Endothelial cell of umbilical vein (primary cell): Measurements from ENCODE around the gene CCHCR1. TPM values are rescaled to one million over a fixed set of nuclear protein-coding genes. Genes with fewer than 3 reads are reported as not detected.

Source experiments
- BruUV-seq: library from RNA; stranded (reverse); fragments of 400-500 nt; replicated peaks from 2 replicates; lab custom pipeline; 2021; lab: Mats Ljungman, UMichigan
- CTCF ChIA-PET: fragments of 300-600, 350-600 bp; sonication (Branson Sonifier 250); formaldehyde crosslinking; loops from one replicate; lab custom pipeline; 2021; ENCODE audit warnings: antibody characterized with exemption, inconsistent platforms; lab: Charles Lee
- POLR2A ChIA-PET: fragments of 300-600, 350-600 bp; sonication (Branson Sonifier 250); formaldehyde crosslinking; loops from one replicate; lab custom pipeline; 2021; ENCODE audit warnings: antibody characterized with exemption, inconsistent platforms; lab: Charles Lee
- DNase-seq: peaks from one replicate; pipeline ENCODE4 v3.0.0-alpha.2; 2011; ENCODE audit warnings: low read depth, low spot score
- FAIRE-seq: peaks from 2 replicates; lab custom pipeline; 2011; peaks lifted over from hg19 to GRCh38; lab: Jason Lieb, UNC
- H2AFZ ChIP-seq: 2 replicates; pipeline ENCODE4 v1.6.0; 2012; ENCODE audit warnings: low read depth, low read length, control low read depth, inconsistent platforms
- H3K27ac ChIP-seq: 2 replicates; pipeline ENCODE4 v1.5.1; 2011; ENCODE audit warnings: low read depth, mild to moderate bottlenecking, control low read depth, low read length, moderate library complexity; ENCODE audit not compliant: insufficient read depth
- H3K27me3 ChIP-seq, 2 experiments: 2 replicates each; pipeline versions ENCODE4 v1.6.0 to v1.6.1; 2011; ENCODE audit warnings: low read length in 2 of 2, mixed read lengths in 1 of 2; ENCODE audit not compliant: control insufficient read depth in 2 of 2, insufficient read depth in 2 of 2
- H3K36me3 ChIP-seq, 2 experiments: 2 replicates in 1 of 2; 3 replicates in 1 of 2; pipeline ENCODE4 v1.5.1; 2011; ENCODE audit warnings: low read length in 2 of 2, mild to moderate bottlenecking in 1 of 2, moderate library complexity in 1 of 2; ENCODE audit not compliant: control insufficient read depth in 2 of 2, insufficient read depth in 2 of 2; ENCODE audit errors: extremely low read depth in 1 of 2
- H3K4me1 ChIP-seq: 3 replicates; pipeline ENCODE4 v1.5.1; 2011; ENCODE audit warnings: mild to moderate bottlenecking, low read length; ENCODE audit not compliant: control insufficient read depth, insufficient read depth; ENCODE audit errors: extremely low read depth
- H3K4me2 ChIP-seq: 2 replicates; pipeline ENCODE4 v1.6.1; 2011; ENCODE audit warnings: low read length, control low read depth, mixed read lengths; ENCODE audit not compliant: insufficient read depth
- H3K4me3 ChIP-seq, 3 experiments: fragments of 200-600 bp in 1 of 3; sonication (generic), shearing (Covaris generic) in 1 of 3; replicated peaks in 1 of 3; 2 replicates each; pipeline ENCODE4 v1.5.1; 2011 to 2016; ENCODE audit warnings: control low read depth in 3 of 3, low read length in 3 of 3, mild to moderate bottlenecking in 2 of 3, inconsistent platforms in 1 of 3, low read depth in 1 of 3, moderate library complexity in 1 of 3; ENCODE audit not compliant: insufficient read depth in 1 of 3
- H3K79me2 ChIP-seq: 2 replicates; pipeline ENCODE4 v1.6.0; 2012; ENCODE audit warnings: low read length, inconsistent platforms; ENCODE audit not compliant: control insufficient read depth, insufficient read depth
- H3K9ac ChIP-seq: replicated peaks from 2 replicates; pipeline ENCODE3; 2011; ENCODE audit warnings: low read length, control low read depth; ENCODE audit not compliant: insufficient read depth; ENCODE audit errors: extremely low read depth
- H3K9me1 ChIP-seq: replicated peaks from 3 replicates; pipeline ENCODE4 v1.6.0; 2011; ENCODE audit warnings: mild to moderate bottlenecking, low read length; ENCODE audit not compliant: control insufficient read depth, insufficient read depth; ENCODE audit errors: extremely low read depth
- H3K9me3 ChIP-seq: replicated peaks from 2 replicates; pipeline ENCODE4 v1.5.1; 2012; ENCODE audit warnings: low read length, inconsistent platforms; ENCODE audit not compliant: control insufficient read depth, insufficient read depth
- H4K20me1 ChIP-seq: replicated peaks from 2 replicates; pipeline ENCODE3; 2011; ENCODE audit warnings: mild to moderate bottlenecking, low read length; ENCODE audit not compliant: control insufficient read depth, insufficient read depth; ENCODE audit errors: extremely low read depth
- EZH2 ChIP-seq: IDR thresholded peaks from 2 replicates; pipeline ENCODE4 v1.6.1; 2012; ENCODE audit warnings: borderline replicate concordance, low read depth, mild to moderate bottlenecking, moderate library complexity, low read length, inconsistent platforms; ENCODE audit not compliant: severe bottlenecking
- FOS ChIP-seq: IDR thresholded peaks from 2 replicates; pipeline ENCODE4 v1.6.1; 2011; ENCODE audit warnings: mild to moderate bottlenecking, low read length, moderate library complexity, borderline replicate concordance; ENCODE audit not compliant: insufficient read depth
- GATA2 ChIP-seq: IDR thresholded peaks from 2 replicates; pipeline ENCODE4 v1.7.0; 2011; ENCODE audit warnings: low read depth, mild to moderate bottlenecking, moderate library complexity, mixed read lengths, low read length; ENCODE audit not compliant: insufficient read length, insufficient read depth
- JUN ChIP-seq: IDR thresholded peaks from 2 replicates; pipeline ENCODE4 v1.6.1; 2011; ENCODE audit warnings: borderline replicate concordance, low read depth; ENCODE audit not compliant: insufficient read length, insufficient read depth
- MAX ChIP-seq: IDR thresholded peaks from 2 replicates; pipeline ENCODE4 v1.6.1; 2011; ENCODE audit not compliant: insufficient read depth, insufficient read length
- MYC ChIP-seq: IDR thresholded peaks from one replicate; pipeline ENCODE4 v1.6.1; 2011; ENCODE audit warnings: mild to moderate bottlenecking, low read depth, low read length
- POLR2A ChIP-seq: IDR thresholded peaks from 2 replicates; pipeline ENCODE4 v1.6.1; 2012; ENCODE audit warnings: low read depth, mild to moderate bottlenecking, control low read depth, low read length
- POLR2AphosphoS5 ChIP-seq: IDR thresholded peaks from 2 replicates; pipeline ENCODE4 v1.6.1; 2012; ENCODE audit warnings: low read depth, mild to moderate bottlenecking, control low read depth, low read length, moderate library complexity; ENCODE audit not compliant: insufficient read depth
- dilution Hi-C: fragments of 300-500 bp; cut with MboI; formaldehyde crosslinking; loops from one replicate; pipeline ENCODE4 v1.15.0; 2019; ENCODE audit warnings: low sequenced_read_pairs; ENCODE audit not compliant: extremely low pct_ligation_motif_present
- intact Hi-C: fragments of 100-400 bp; cut with micrococcal nuclease; formaldehyde crosslinking; loops from one replicate; pipeline ENCODE4 v1.10.0; 2022
- polyA plus RNA-seq, 4 experiments: library from polyadenylated mRNA; depleted of rRNA in 3 of 4; stranded (reverse) in 3 of 4; unstranded in 1 of 4; fragments of >200 nt; gene quantifications; 2 replicates each; pipeline versions ENCODE4 v1.2.1 to v1.2.3, GENCODE V29; 2011 to 2012; ENCODE audit warnings: missing spikeins in 1 of 4
- total RNA-seq: library from RNA; stranded (reverse); gene quantifications from 2 replicates; pipeline ENCODE4 v1.2.3, GENCODE V29; 2021
- TF ChIP-seq, protein P1 (sequence below), 2 donors: IDR thresholded peaks; 1 replicate in 1 of 2; 2 replicates in 1 of 2; pipeline ENCODE4 v1.5.1; 2011; ENCODE audit warnings: low read length in 2 of 2, mild to moderate bottlenecking in 2 of 2, moderate library complexity in 2 of 2, control low read depth in 1 of 2, inconsistent platforms in 1 of 2, low read depth in 1 of 2; ENCODE audit not compliant: insufficient read depth in 1 of 2; ENCODE audit errors: extremely low read depth in 1 of 2

Gene CCHCR1
- total and polyA plus RNA-seq, 2 donors (not counting 3 experiments of a cell fraction or from before 2014, with no cell fraction given), result 12.8 to 23.2 TPM

DNA sequence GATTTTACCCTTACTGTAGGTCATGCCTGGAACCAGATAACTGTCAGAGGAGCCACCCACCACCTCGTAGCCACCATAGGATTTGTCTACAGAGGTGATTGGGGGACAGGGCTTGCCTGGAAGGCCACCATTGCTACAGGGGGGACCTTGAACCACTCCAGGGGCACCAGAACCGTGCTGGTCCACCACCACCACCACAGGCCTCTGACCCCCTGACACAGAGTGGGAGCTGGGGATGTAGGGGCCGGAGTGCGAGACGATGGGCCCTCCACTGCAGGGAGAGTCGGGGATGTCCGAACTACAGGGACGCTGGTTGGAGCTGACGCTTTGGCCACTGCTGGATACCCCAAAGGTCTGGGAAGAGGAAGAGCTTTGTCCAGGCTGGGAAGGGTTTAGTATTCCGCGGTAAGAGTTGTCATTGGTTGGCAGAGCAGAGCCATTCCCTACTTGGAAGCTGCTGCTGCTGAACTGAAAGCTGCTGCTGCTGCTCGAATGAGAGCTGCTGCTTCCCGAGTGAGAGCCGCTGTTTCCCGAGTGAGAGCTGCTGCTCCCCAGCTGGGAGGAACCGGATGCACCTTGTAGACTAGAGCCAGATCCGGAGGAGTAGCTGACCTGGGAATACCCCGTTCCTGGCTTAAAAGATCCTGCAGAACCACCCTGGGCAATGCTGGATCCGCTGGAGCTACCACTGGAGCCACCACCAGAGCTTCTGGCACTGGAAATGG, 40.8 kb downstream of the CCHCR1 start:
- Histone ChIP-seq H3K36me3 (no peaks in the 10 kb centered on the region), H4K20me1 (no peaks in the 10 kb centered on the region), H2AFZ (no peak overlapping the region), H3K27me3 (no peaks in the 10 kb centered on the region), H3K9me3 (no peaks in the 10 kb centered on the region), H3K4me2 (no peak overlapping the region), H3K4me1 (peaks cover 21% of the 10 kb centered on the region), H3K79me2 (no peaks in the 10 kb centered on the region), H3K9ac (no peak overlapping the region), H3K9me1 (no peaks in the 10 kb centered on the region), H3K4me3 (no peak overlapping the region), H3K27ac (no peak overlapping the region)
- no peak for FAIRE-seq
- POLR2A ChIA-PET, result interaction anchor here (1.3 kb wide), 1 partner anchor 30 kb away, joined by 3 read pairs; no protein-coding TSS in a partner anchor
- intact Hi-C loops (no loop called here), dilution Hi-C loops (no loop called here)
- no peak for TF ChIP-seq MAX
- TF ChIP-seq, protein P1, sequence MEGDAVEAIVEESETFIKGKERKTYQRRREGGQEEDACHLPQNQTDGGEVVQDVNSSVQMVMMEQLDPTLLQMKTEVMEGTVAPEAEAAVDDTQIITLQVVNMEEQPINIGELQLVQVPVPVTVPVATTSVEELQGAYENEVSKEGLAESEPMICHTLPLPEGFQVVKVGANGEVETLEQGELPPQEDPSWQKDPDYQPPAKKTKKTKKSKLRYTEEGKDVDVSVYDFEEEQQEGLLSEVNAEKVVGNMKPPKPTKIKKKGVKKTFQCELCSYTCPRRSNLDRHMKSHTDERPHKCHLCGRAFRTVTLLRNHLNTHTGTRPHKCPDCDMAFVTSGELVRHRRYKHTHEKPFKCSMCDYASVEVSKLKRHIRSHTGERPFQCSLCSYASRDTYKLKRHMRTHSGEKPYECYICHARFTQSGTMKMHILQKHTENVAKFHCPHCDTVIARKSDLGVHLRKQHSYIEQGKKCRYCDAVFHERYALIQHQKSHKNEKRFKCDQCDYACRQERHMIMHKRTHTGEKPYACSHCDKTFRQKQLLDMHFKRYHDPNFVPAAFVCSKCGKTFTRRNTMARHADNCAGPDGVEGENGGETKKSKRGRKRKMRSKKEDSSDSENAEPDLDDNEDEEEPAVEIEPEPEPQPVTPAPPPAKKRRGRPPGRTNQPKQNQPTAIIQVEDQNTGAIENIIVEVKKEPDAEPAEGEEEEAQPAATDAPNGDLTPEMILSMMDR (IDR thresholded peaks at IDR 0.05; ENCODE audit: extremely low read depth in 1 of 2, insufficient read depth in 1 of 2, low read depth in 1 of 2, low read length in 2 of 2), result no peak
- no peak for TF ChIP-seq POLR2AphosphoS5
- no peak for TF ChIP-seq MYC
- no peak for TF ChIP-seq EZH2
- no peak for TF ChIP-seq FOS
- no peak for TF ChIP-seq POLR2A
- TF ChIP-seq GATA2, result no peak
- no peak for TF ChIP-seq JUN
- BruUV-seq, result no TSS peak
- DNase-seq, result peak; percentile 23
- CTCF ChIA-PET, result interaction anchor here (0.7 to 8.2 kb wide), 8 partner anchors 11 to 295 kb away, joined by 3 to 102 read pairs (median 14); no protein-coding TSS in a partner anchor
